H4 (cell line): ENCODE measurements around the gene CFAP46. TPM values are rescaled to one million over a fixed set of nuclear protein-coding genes. Genes with fewer than 3 reads are reported as not detected.
"Not testable (repeated sequence)": the region's sequence is repeated elsewhere in the genome, so short reads cannot be mapped to it uniquely, and the experiment has no call there.

Experiments
- DNase-seq: peaks from one replicate; pipeline ENCODE4 v3.0.0-alpha.2; 2015; ENCODE audit warnings: low spot score
- total RNA-seq: library from RNA; depleted of rRNA; stranded (reverse); fragments of >200 nt; shearing (Covaris generic); gene quantifications from 2 replicates; pipeline ENCODE4 v1.2.3, GENCODE V29; 2014

The CFAP46 gene
- total RNA-seq, 1 experiment from 2014 or later: 4.8 TPM

- DNase-seq: no peak
Measured at GRCh38 chr10:132914732-132915131, 27.6 kb downstream of the CFAP46 start.

GRCh38 chr10:132913559-132914115, 28.7 kb downstream of the CFAP46 start:
- DNase-seq: no peak

GRCh38 chr10:132912713-132913558, 29.4 kb downstream of the CFAP46 start:
- DNase-seq: no peak

- no peak for DNase-seq
Measured at GRCh38 chr10:132912225-132912712, 30.1 kb downstream of the CFAP46 start.

- DNase-seq: no peak
Measured at GRCh38 chr10:132911786-132912097, 30.6 kb downstream of the CFAP46 start.

GRCh38 chr10:132910901-132911785, 31.2 kb downstream of the CFAP46 start:
- DNase-seq: no peak

- DNase-seq: no peak
Measured at GRCh38 chr10:132910186-132910880, 32.0 kb downstream of the CFAP46 start.

- DNase-seq: no peak
Measured at GRCh38 chr10:132909491-132910071, 32.8 kb downstream of the CFAP46 start.

GRCh38 chr10:132908621-132909295, 33.6 kb downstream of the CFAP46 start:
- no peak for DNase-seq

- DNase-seq: no peak
Measured at GRCh38 chr10:132907821-132908620, 34.3 kb downstream of the CFAP46 start.

- no peak for DNase-seq
Measured at GRCh38 chr10:132906836-132907235, 35.5 kb downstream of the CFAP46 start.

- no peak for DNase-seq
Measured at GRCh38 chr10:132906106-132906505, 36.3 kb downstream of the CFAP46 start.

- no peak for DNase-seq
Measured at GRCh38 chr10:132905661-132906060, 36.7 kb downstream of the CFAP46 start.

- DNase-seq: no peak
Measured at GRCh38 chr10:132904814-132905649, 37.3 kb downstream of the CFAP46 start.

GRCh38 chr10:132904181-132904813, 38.1 kb downstream of the CFAP46 start:
- peak; percentile 31 for DNase-seq

GRCh38 chr10:132902656-132903575, 39.5 kb downstream of the CFAP46 start:
- DNase-seq: not testable (repeated sequence)

GRCh38 chr10:132901351-132901750, 41.0 kb downstream of the CFAP46 start:
- DNase-seq: no peak
